GM12878 (cell line): ENCODE measurements around the gene C1QL1.

Experiments used
- BRCA1 ChIP-seq: IDR thresholded peaks from 2 replicates; pipeline ENCODE4 v1.6.1; 2011; ENCODE audit warnings: low read depth, low read length, improper control_type of control experiment
- CEBPB ChIP-seq, 2 experiments: fragments of 150-350 bp in 1 of 2; IDR thresholded peaks; 2 replicates each; pipeline ENCODE4 v1.6.1; 2012 to 2014; ENCODE audit warnings: low read depth in 2 of 2, low read length in 2 of 2, borderline replicate concordance in 1 of 2, inconsistent platforms in 1 of 2
- CTCF ChIP-seq, 3 experiments: IDR thresholded peaks in 2 of 3; conservative IDR thresholded peaks in 1 of 3; 2 replicates each; pipeline ENCODE4 v1.5.1; 2011; ENCODE audit warnings: low read depth in 3 of 3, low read length in 3 of 3, mild to moderate bottlenecking in 3 of 3, control low read depth in 2 of 3, moderate library complexity in 2 of 3, inconsistent platforms in 1 of 3, mixed read lengths in 1 of 3; ENCODE audit not compliant: control insufficient read depth in 2 of 3, insufficient read depth in 1 of 3; ENCODE audit errors: extremely low read depth in 1 of 3
- POLR2A ChIP-seq: IDR thresholded peaks from 2 replicates; pipeline ENCODE4 v1.6.1; 2011; ENCODE audit warnings: low read depth, mild to moderate bottlenecking, low read length
- RAD21 ChIP-seq: IDR thresholded peaks from 2 replicates; pipeline ENCODE4 v1.6.1; 2011; ENCODE audit warnings: mild to moderate bottlenecking, low read depth, low read length, moderate library complexity; ENCODE audit not compliant: insufficient read depth
- SP1 ChIP-seq: IDR thresholded peaks from one replicate; pipeline ENCODE4 v1.6.1; 2011; ENCODE audit warnings: low read depth, low read length

- TF ChIP-seq RAD21, result no peak
- no peak for TF ChIP-seq CEBPB (IDR thresholded peaks at IDR 0.05; ENCODE audit: borderline replicate concordance in 1 of 2, low read depth in 2 of 2, low read length in 2 of 2)
- TF ChIP-seq BRCA1, result no peak
- no peak for TF ChIP-seq CTCF (IDR thresholded peaks at IDR 0.05 in 2 of 3, conservative IDR thresholded peaks at IDR 0.05 in 1 of 3; ENCODE audit: control insufficient read depth in 2 of 3, extremely low read depth in 1 of 3, insufficient read depth in 1 of 3, low read depth in 3 of 3, low read length in 3 of 3)
- no peak for TF ChIP-seq POLR2A
- no peak for TF ChIP-seq SP1
Observed at GRCh38 chr17:44982113-44982702, 14.1 kb upstream of the C1QL1 start.
